A549 (cell line): Measurements from ENCODE around the gene EYA2. TPM values are rescaled to one million over a fixed set of nuclear protein-coding genes. Genes with fewer than 3 reads are reported as not detected.

Experiments used
- ATAC-seq, 2 experiments: fragments of 200-7000 bp in 1 of 2; fragments of >200 bp in 1 of 2; cut with Nextera tagmentation in 1 of 2; cut with Tn5 transposase in 1 of 2; 3 replicates each; pipeline versions ENCODE4 v1.8.0 to v1.9.1; 2018 to 2020; ENCODE audit warnings: mild to moderate bottlenecking in 1 of 2, moderate library complexity in 1 of 2
- CTCF ChIA-PET: fragments of 300-600 bp; sonication (Branson Sonifier 250); formaldehyde crosslinking; extraction: SDS; loops from one replicate; lab custom pipeline; 2021; ENCODE audit warnings: antibody characterized with exemption, inconsistent platforms; lab: Yijun Ruan, JAX
- POLR2A ChIA-PET: fragments of 350-600 bp; formaldehyde crosslinking; extraction: SDS; loops from one replicate; lab custom pipeline; 2021; ENCODE audit warnings: antibody characterized with exemption, inconsistent platforms; lab: Yijun Ruan, JAX
- DNase-seq, 2 experiments: peaks; one replicate each; pipeline versions ENCODE4 v3.0.0 to v3.0.0-alpha.2; 2011 to 2016; ENCODE audit warnings: low read depth in 1 of 2, low spot score in 1 of 2
- FAIRE-seq: peaks from 2 replicates; lab custom pipeline; 2011; peaks lifted over from hg19 to GRCh38; lab: Jason Lieb, UNC
- H3K27ac ChIP-seq, 2 experiments: fragments of >200 bp; sonication (Bioruptor Twin); formaldehyde crosslinking; 3 replicates each; pipeline ENCODE4 v1.5.1; 2016 to 2017
- H3K4me1 ChIP-seq: fragments of >200 bp; sonication (Bioruptor Twin); formaldehyde crosslinking; 3 replicates; pipeline ENCODE4 v1.6.1; 2016
- H3K4me2 ChIP-seq: fragments of >200 bp; sonication (Bioruptor Twin); formaldehyde crosslinking; 3 replicates; pipeline ENCODE4 v1.6.1; 2016
- H3K4me3 ChIP-seq: fragments of >200 bp; sonication (Bioruptor Twin); formaldehyde crosslinking; 3 replicates; pipeline ENCODE4 v1.5.1; 2016
- H3K9me3 ChIP-seq: fragments of >200 bp; sonication (Bioruptor Twin); formaldehyde crosslinking; 3 replicates; pipeline ENCODE4 v1.6.1; 2016
- ATOH8 ChIP-seq: fragments of 250-450 bp; sonication (Bioruptor Pico); IDR thresholded peaks from 2 replicates; pipeline ENCODE4 v1.5.0; 2020; ENCODE audit warnings: low read depth, mild to moderate bottlenecking, moderate library complexity
- CBX2 ChIP-seq: fragments of 200-600 bp; sonication (generic); IDR thresholded peaks from 2 replicates; pipeline ENCODE4 v1.6.1; 2016; ENCODE audit warnings: low read depth, mild to moderate bottlenecking, borderline replicate concordance
- CBX8 ChIP-seq: fragments of 200-600 bp; sonication (generic); IDR thresholded peaks from 2 replicates; pipeline ENCODE4 v1.6.1; 2016
- CEBPB ChIP-seq, 2 experiments: fragments of >200 bp in 1 of 2; sonication (Bioruptor Twin) in 1 of 2; formaldehyde crosslinking in 1 of 2; IDR thresholded peaks; 2 replicates each; pipeline ENCODE4 v1.6.1; 2012 to 2016
- CHD4 ChIP-seq: fragments of 200-600 bp; sonication (generic); IDR thresholded peaks from 2 replicates; pipeline ENCODE4 v1.6.1; 2016; ENCODE audit warnings: antibody characterized with exemption, mild to moderate bottlenecking, borderline replicate concordance
- EHF ChIP-seq: fragments of 250-450 bp; sonication (Bioruptor Pico); IDR thresholded peaks from 2 replicates; pipeline ENCODE4 v1.5.0; 2020; ENCODE audit warnings: mild to moderate bottlenecking
- HDAC2 ChIP-seq: fragments of 200-600 bp; sonication (generic); IDR thresholded peaks from 2 replicates; pipeline ENCODE4 v1.6.1; 2016
- HES2 ChIP-seq: fragments of >200 bp; sonication (Bioruptor Twin); formaldehyde crosslinking; IDR thresholded peaks from 2 replicates; pipeline ENCODE4 v1.6.1; 2016
- JUN ChIP-seq, 2 experiments: fragments of >200 bp; sonication (Bioruptor Twin); formaldehyde crosslinking; IDR thresholded peaks; 2 replicates in 1 of 2; 3 replicates in 1 of 2; pipeline ENCODE4 v1.6.1; 2016 to 2017
- JUNB ChIP-seq: fragments of >200 bp; sonication (Bioruptor Twin); formaldehyde crosslinking; IDR thresholded peaks from 2 replicates; pipeline ENCODE4 v1.6.1; 2016
- MYC ChIP-seq: IDR thresholded peaks from 2 replicates; pipeline ENCODE4 v1.6.1; 2012; ENCODE audit warnings: mild to moderate bottlenecking, inconsistent platforms, low read length, improper control_type of control experiment, borderline replicate concordance
- NR3C1 ChIP-seq: fragments of >200 bp; sonication (Bioruptor Twin); formaldehyde crosslinking; IDR thresholded peaks from 3 replicates; pipeline ENCODE4 v1.6.1; 2017
- POLR2AphosphoS2 ChIP-seq: conservative IDR thresholded peaks from 2 replicates; pipeline ENCODE4 v1.6.1; 2012; ENCODE audit warnings: low read length, improper control_type of control experiment, inconsistent platforms
- RCOR1 ChIP-seq: fragments of 150-350 bp; IDR thresholded peaks from 2 replicates; pipeline ENCODE4 v1.6.1; 2014; ENCODE audit warnings: antibody characterized with exemption, low read length, low read depth
- SREBF2 ChIP-seq: fragments of 450-650 bp; IDR thresholded peaks from 2 replicates; pipeline ENCODE4 v1.6.1; 2014; ENCODE audit warnings: mild to moderate bottlenecking, moderate library complexity
- USF2 ChIP-seq: fragments of 450-650 bp; IDR thresholded peaks from 2 replicates; pipeline ENCODE4 v1.6.1; 2014; ENCODE audit warnings: antibody characterized with exemption
- ZC3H11A ChIP-seq: fragments of 450-650 bp; IDR thresholded peaks from 2 replicates; pipeline ENCODE4 v1.6.1; 2014; ENCODE audit warnings: antibody characterized with exemption, mild to moderate bottlenecking
- ZNF302 ChIP-seq: fragments of 250-450 bp; sonication (Bioruptor Pico); IDR thresholded peaks from 2 replicates; pipeline ENCODE4 v1.9.0; 2021; ENCODE audit warnings: inconsistent platforms, mild to moderate bottlenecking, moderate library complexity
- ZSCAN20 ChIP-seq: fragments of 250-450 bp; sonication (Bioruptor Pico); IDR thresholded peaks from 2 replicates; pipeline ENCODE4 v1.8.0; 2022; ENCODE audit warnings: mild to moderate bottlenecking, moderate library complexity
- WGBS: methylation state at CpG from one replicate; pipeline ENCODE4 v1.1.6; 2017; ENCODE audit errors: missing lambda C conversion rate; 5-methylcytosine and 5-hydroxymethylcytosine counted together
- polyA plus RNA-seq, 4 experiments: library from polyadenylated mRNA; depleted of rRNA in 3 of 4; stranded (reverse); fragments of >200 nt; fragmentation: RNase III in 1 of 4; extraction: RNeasy Plus Mini Kit Qiagen cat#74134 plus additional on column Dnase treatment in 1 of 4; gene quantifications; 2 replicates in 3 of 4; 3 replicates in 1 of 4; pipeline ENCODE4 v1.2.3, GENCODE V29; 2011 to 2017

EYA2 gene
- polyA plus RNA-seq, 2 of the 4 experiments (the other 2 are of a cell fraction) = 4.5 to 4.6 TPM

- Histone ChIP-seq H3K9me3 (no peaks in the 10 kb centered on the region; the same call in 2 of the 3 replicates), H3K4me2 (no peak overlapping the region), H3K4me3 (no peak overlapping the region)
- DNase-seq = no peak
- POLR2A ChIA-PET = no interaction called here
- CTCF ChIA-PET = interaction anchor here (1.0 to 1.8 kb wide), 4 partner anchors 8 to 84 kb away, joined by 3 to 4 read pairs (median 4); no protein-coding TSS in a partner anchor
- TF ChIP-seq JUNB (no peak), ATOH8 (CRISPR knock-in tag) (no peak), HES2 (no peak), ZNF302 (CRISPR knock-in tag) (no peak), CHD4 (no peak), MYC (no peak), JUN (IDR thresholded peaks at IDR 0.05) (no peak), NR3C1 (no peak), EHF (CRISPR knock-in tag) (no peak), ZSCAN20 (no peak), CBX2 (no peak), CBX8 (no peak), SREBF2 (no peak), RCOR1 (no peak), ZC3H11A (no peak)
- TF ChIP-seq, all 56 proteins: peak for 0
- Histone ChIP-seq H3K27ac (no peak overlapping the region), H3K4me1 (no peaks in the 10 kb centered on the region)
- no peak for ATAC-seq
- FAIRE-seq = no peak
- WGBS = 79% methylated on average over 6 of the region's 6 CpGs
Measured at GRCh38 chr20:46998477-46999240, 104.0 kb downstream of the EYA2 start.

- CTCF ChIA-PET = no interaction called here
- no peak for DNase-seq
- Histone ChIP-seq H3K27ac (no peak overlapping the region), H3K4me1 (no peaks in the 10 kb centered on the region), H3K4me2 (no peak overlapping the region), H3K4me3 (no peak overlapping the region), H3K9me3 (no peaks in the 10 kb centered on the region; the same call in 2 of the 3 replicates)
- WGBS = 80% methylated on average over 11 of the region's 11 CpGs
- no peak for FAIRE-seq
- ATAC-seq = no peak
- POLR2A ChIA-PET = no interaction called here
- no peak for TF ChIP-seq CEBPB (IDR thresholded peaks at IDR 0.05)
- no peak for TF ChIP-seq ZSCAN20
- TF ChIP-seq JUNB = no peak
- TF ChIP-seq USF2 = no peak
- no peak for TF ChIP-seq CBX2
- no peak for TF ChIP-seq NR3C1
- no peak for TF ChIP-seq CBX8
- no peak for TF ChIP-seq CHD4
- no peak for TF ChIP-seq HDAC2
Measured at GRCh38 chr20:46999801-47000465, 105.3 kb downstream of the EYA2 start.

GRCh38 chr20:47003223-47003622 is 108.6 kb downstream of the EYA2 start:
- ChIA-PET CTCF (interaction anchor here (0.5 to 1.0 kb wide), 2 partner anchors 24 to 255 kb away, joined by 3 read pairs; no protein-coding TSS in a partner anchor), POLR2A (no interaction called here)
- no peak for ATAC-seq
- no peak overlapping the region for H3K27ac ChIP-seq
- FAIRE-seq = no peak
- WGBS = 85% methylated on average over 6 of the region's 6 CpGs
- no peaks in the 10 kb centered on the region for H3K4me1 ChIP-seq
- no peak for TF ChIP-seq POLR2AphosphoS2
- H3K9me3 ChIP-seq = no peaks in the 10 kb centered on the region; the same call in 2 of the 3 replicates
- DNase-seq = no peak
- no peak overlapping the region for H3K4me3 ChIP-seq
- no peak overlapping the region for H3K4me2 ChIP-seq
